ENCODE data around the gene ITGAE. TPM values are rescaled to one million over a fixed set of nuclear protein-coding genes. Genes with fewer than 3 reads are reported as not detected.

The ITGAE gene
- total RNA-seq, 1 donor from 2014 or later, result 20.3 TPM

DNA sequence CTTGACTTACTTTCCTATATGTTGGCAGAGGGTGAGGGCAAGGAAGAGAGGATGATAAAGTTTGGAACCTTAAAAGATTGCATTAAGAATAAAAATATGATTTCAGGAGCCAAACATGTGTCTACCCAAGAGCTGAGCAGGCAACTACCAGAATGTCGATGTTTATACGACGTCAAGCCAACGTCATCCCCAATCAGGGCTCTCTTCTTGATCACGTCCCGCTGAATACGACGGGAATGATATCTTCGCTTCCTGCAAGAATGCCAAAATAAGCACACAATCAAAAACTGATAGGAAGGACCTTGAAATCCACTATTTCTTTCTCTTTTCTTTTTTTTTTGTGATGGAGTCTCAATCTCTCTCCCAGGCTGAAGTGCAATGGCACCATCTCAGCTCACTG is 20.1 kb upstream of the ITGAE start:
- no peak for DNase-seq (ENCODE audit: low read depth in 2 of 2)

DNA sequence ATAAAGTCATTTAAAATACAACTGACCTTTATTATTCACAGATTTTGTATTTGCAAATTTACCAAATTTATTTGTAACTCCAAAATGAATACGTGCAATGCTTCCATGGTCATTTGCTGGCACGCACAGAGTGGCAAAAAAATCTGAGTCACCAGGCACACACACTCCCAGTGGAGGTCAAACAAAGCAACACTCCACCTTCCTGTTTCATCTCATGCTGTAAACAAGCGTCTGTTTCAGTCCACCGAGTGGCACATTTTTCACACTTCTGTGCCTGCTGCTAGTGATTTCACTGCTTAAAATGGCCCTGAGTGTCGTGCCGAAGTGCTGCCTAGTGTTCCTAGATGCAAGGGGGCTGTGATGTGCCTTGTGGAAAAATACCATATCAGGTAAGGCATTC is 17.8 kb upstream of the ITGAE start:
- DNase-seq (ENCODE audit: low read depth in 2 of 2), result peak; percentile 89 to 93

DNA sequence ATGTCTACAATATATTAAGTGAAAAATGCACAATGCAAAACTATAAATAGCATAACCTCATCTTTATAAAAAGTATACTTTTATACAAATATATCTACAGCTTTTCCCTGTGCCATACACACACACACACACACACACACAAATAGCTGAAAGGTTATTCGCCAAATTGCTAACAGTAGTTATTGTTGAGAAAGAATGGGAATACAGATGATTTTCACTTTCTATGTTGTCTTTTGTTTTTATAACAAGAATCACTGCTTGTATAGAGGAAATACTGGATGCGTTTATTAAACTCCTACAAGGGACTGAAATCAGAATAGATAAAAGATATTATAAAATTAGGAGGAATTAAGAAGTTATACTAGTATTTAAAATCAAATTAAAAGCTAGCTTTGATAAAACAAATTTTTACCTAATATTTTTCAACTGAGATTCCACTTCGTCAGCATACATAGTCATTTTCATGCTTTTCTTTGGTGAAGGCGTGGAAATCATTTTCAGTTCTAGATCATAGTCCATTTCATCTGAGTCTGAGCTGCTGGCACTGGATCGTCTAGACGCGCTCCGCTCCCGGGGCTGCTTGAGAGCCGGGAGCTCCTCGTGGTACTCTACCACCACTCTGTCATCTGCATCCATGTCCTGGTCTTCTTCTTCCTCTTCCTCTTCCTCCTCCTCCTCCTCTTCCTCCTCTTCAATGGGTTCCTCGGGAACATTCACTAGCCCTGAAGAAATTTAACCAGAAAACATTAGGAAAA is 17.0 kb upstream of the ITGAE start:
- peak in 1 of 2 donors; percentile 6 for DNase-seq (ENCODE audit: low read depth in 2 of 2)

DNA sequence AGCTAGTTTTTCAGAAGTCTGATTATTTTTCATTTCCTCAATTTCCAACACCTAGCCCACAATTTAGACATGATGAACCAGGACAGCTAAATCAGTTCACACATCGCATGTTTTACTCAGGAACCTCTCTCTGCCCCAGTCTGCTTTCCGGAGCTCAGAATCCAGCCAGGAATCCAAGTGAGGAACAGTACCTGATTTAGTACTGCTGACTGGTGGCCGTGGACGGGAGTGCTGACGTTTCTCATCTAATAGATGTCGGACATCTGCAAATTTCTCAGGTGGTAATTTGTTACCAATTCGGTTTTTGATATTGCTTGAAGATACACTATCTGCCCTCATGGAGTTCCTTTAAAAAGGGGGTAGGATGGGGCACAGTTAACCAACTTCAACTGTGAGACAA is 14.9 kb upstream of the ITGAE start:
- no peak for DNase-seq (ENCODE audit: low read depth in 2 of 2)

DNA sequence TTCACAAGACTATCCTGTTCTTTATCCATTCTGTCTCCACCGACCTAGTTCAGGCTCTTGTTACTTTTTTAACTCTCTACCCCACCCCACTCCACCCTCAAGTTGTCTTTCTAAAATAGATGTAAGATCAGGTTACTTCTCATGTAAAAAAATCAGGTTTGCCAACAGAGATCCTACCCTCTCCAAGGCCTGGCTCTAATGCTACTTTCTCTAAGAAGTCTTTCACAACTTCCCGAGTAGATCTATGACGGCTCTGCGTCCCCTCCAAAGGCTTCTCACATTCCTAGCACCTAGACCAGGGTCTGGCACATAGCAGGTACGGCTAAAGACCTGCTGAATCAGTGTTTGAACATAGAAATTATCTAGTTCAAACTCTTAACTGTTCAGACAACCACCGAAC is 14.1 kb upstream of the ITGAE start:
- no peak for DNase-seq (ENCODE audit: low read depth in 2 of 2)

DNA sequence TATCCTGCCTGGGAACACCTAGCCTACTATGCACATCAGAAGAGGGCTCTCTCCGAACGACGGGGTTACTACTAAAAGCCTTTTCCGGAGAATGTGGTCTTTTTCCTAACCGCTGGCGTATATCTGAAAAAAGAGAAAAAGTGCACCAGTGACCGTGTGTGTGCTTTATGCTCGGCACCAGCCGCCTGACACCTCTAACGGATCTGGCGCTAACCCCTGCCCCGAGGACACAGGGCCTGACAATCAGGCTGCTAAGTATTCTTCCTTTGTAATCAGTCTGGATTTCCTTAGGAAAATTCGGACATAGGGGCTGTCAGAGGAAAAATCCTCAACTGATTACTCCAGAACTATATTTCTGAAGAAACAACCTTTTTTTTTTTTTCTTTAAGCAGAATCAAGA is 13.4 kb upstream of the ITGAE start:
- DNase-seq (ENCODE audit: low read depth in 2 of 2), result no peak

DNA sequence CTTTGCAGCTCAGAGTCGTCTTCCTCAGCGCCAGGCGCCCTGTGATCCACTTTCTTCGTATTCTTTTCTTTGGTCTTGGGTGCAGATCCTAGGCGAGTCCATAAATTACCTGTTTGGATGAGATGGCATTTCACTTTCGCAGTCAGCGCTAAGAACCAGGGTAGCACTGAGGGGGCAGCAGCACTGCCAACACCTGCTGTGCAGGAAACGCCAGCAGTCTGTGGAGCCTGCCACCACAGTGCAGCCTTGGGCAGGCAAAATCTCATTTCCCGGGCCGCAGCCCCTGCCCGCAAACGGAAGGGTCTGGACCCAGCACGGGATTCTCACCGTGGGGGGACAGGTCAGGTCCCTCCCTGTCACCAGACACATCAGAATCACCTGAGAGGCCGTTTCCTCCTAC is 12.2 kb upstream of the ITGAE start:
- no peak for DNase-seq (ENCODE audit: low read depth in 2 of 2)

DNA sequence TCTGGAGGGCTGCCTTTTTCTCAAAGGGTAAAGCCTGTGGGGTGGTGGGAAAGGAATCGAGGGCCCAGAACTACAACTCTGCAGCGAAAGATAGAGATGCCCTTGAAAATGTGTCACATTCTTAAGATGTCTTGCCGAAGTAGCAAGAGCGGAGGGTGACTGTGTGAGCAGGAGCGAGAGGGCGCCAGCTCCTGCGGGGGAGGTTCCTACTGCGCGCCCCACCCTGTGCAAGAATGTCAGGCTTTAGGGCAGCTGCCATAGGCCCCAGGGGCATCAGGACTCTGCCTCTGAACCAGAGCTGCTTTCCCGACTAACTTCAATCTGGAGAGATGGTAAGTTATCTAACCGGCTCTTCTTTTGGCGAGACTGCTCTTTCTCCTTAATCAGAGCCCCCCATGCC is 11.8 kb upstream of the ITGAE start:
- DNase-seq (ENCODE audit: low read depth in 2 of 2), result no peak

DNA sequence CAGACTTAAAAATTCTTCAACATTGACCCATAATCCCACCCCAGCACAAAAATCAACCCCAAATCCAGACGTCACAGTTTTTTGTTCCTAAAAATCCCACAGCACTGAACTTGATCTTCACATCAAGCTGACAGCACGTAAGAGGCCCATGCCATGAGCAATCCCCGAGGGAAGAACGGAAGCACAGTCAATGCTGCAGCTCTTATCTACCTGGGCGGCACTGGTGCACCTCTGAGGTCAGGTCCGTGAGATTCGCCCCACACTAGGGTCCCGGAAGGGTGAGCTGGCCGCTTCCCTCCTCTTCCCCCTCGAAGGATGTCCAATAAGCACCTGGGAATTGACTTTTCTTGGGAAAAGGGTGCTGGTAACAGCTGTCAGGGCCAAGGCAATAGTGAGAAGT is 11.3 kb upstream of the ITGAE start:
- no peak for DNase-seq (ENCODE audit: low read depth in 2 of 2)

DNA sequence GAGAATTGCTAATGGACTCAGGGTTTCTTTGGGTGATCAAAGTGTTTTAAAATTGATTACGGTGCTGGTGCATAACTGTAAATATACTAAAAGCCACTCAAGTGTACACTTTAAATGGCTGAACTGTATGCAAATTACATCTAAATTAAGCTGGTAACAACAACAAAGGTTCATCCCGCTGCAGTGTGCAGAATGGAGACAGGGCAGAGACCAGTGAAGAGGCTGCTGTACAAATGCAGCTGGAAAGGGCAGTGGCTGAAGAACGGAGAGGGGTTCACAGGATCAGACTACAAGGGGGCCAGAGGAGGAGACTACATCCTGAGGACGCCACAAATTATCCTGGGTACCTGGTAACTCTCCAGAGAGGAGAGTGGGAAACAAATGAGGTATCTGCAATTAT is 9.0 kb upstream of the ITGAE start:
- DNase-seq (ENCODE audit: low read depth in 2 of 2), result no peak

DNA sequence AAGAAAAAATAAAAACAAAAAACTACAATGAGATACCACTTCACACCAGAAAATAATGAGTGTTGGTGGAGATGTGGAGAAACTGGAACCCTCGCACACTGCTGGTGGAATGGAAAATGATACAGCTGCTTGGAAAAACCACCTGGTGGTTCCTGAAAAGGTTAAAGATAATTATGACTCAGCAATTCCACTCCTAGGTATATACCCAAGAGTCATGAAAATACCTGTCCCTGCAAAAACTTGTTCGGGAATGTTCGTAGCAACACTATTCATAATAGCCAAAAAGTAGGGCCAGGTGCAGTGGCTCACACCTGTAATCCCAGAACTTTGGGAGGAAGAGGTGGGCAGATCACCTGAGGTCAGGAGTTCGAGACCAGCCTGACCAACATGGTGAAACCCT is 8.1 kb upstream of the ITGAE start:
- DNase-seq (ENCODE audit: low read depth in 2 of 2), result no peak

DNA sequence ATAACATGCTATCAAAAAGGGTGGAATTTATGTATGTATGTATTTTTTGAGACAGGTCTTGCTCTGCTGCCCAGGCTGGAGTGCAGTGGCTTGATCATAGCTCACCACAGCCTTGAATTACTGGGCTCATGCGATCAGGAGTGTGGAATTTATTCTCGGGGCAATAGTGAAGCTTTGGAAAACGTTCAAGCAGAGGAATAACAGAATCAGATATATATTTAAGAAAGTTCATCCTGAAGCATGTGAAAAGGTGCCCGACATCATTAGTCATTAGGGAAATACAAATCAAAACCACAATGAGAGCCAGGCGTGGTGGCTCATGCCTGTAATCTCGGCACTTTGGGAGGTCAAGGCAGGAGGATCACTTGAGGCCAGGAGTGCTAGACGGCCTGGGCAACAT is 7.7 kb upstream of the ITGAE start:
- no peak for DNase-seq (ENCODE audit: low read depth in 2 of 2)

DNA sequence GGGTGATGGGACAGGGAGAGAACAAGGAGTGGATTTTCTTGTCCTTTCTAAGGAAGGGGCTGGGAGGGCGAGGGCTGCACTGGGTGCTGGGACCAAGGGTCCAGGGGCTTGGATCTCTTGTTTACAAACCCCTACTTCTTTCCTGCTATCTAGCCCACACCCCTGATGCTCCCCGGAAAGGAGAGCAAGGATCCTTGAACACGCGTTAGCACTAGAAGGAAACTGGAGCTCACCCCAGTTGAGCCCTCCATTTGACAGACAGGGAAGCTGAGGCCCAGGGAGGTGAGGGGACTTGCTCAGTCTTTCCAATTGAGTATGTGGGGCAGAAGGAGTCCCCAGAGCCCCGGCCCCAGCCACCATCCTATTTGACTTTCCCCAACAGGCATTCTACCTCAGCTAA is 4.6 kb upstream of the ITGAE start:
- no peak for DNase-seq (ENCODE audit: low read depth in 2 of 2)

DNA sequence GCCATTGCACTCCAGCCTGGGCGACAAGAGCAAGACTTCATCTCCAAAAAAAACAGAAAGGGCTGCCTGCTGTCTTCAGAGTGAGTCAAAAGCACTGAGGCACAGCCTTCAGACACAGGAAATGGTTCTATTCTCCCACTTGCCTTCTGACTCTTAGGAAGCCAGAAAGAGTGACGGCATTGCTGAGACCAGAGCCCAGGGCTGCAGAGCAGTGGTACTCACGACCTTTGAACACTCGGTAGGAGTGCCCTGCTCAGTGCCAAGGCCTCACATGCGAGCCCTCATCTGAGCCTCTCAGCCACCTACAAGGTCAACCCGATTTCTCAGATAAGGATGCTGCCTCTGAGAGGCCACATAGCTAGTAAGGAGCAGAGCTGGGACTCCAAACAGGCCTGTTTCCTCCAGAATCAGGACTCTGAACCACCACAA is 3.5 kb upstream of the ITGAE start:
- no peak for DNase-seq (ENCODE audit: low read depth in 2 of 2)

DNA sequence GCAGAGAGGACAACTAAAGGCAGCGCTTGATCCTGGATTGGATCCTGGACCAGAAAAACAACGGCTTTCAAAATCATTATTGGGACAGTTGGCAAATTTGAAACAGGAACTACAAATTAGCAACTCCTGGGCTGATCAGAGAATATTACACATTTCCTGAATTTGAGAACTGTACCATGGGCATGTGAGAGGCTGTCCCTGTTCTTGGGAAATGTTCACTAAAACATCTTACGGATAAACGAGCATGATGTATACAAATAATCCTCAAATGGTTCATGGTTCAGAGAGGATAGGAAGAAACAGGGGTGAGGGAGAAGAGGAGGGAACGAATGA is 2.3 kb upstream of the ITGAE start:
- no peak for DNase-seq (ENCODE audit: low read depth in 2 of 2)

DNA sequence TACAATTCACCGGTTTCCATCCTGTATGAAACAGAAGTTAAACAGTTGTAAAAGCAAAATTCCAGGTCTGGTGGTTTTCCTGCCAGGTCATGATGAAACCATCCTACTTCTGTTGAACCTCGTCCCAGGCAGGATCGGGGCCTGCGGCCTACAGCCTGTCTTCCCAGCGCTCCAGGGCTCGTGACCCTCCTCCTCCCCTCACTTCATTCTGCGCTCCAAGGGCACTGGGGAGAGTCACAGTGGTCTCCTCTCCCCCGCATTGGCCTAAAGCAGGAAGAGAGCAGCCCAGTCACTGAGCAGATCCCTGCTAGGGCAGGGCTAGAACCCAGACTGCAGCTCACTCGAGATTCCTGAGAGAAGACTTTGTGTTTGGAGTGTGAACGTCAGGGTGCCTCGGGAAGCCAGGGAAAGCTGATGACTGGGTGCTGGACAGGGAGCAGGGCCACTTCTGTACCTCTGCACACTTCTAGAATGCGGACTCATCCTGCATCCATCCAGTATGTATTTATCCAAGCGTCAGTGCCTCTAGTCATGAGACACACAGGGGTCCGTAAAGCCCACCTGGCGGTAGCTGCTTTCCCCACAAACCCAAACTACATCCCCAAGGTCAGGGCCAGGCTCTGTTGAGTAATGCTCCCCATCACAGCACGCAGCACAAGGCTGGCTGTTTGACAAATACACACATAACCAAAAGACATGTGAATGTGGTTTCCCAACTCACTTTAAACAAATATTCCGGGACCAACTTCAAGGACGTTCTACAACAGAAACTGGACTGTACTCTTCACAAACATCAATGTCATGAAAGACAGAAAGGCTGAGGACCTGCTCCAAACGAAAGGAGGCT is 1.7 kb upstream of the ITGAE start:
- DNase-seq (ENCODE audit: low read depth in 2 of 2), result no peak

DNA sequence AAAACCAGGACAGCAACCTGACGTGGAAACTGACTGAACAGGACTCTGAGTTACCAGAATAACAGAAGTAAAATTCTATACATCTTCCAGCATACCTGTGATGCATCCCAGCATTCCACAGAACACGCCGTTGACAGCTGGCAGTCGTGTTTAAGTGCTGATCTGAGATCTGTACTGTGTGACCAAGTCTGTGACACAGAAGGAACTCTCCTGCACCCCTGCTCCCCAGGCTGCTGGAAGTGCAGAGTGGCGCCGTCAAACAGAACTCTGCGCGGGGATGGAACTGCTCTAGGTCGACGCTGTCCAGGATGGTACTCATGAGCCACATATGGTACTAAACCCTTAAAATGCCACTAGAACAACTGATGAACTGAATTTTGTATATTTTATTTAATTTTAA is 804 bp upstream of the ITGAE start:
- no peak for DNase-seq (ENCODE audit: low read depth in 2 of 2)

DNA sequence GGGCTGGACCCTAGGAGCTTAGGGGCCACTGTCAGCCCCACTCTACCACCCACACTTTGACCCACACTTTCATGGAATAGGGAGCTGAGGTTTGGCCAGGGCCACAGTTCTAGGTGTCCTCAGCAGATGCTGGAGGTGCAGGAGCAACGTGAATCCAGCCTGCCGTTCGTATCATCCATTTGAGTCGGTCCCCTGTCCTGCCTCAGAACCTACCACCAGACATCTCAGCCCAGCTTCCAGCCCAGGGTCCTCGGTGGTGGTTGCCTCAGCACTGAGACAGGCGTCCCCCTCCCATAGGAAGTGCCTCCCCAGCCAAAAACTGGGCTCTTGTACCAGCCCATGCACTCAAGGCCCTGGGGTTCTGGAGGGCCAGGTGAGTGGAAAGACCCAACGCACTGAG is 359 bp upstream of the ITGAE start:
- DNase-seq (ENCODE audit: low read depth in 2 of 2), result no peak

DNA sequence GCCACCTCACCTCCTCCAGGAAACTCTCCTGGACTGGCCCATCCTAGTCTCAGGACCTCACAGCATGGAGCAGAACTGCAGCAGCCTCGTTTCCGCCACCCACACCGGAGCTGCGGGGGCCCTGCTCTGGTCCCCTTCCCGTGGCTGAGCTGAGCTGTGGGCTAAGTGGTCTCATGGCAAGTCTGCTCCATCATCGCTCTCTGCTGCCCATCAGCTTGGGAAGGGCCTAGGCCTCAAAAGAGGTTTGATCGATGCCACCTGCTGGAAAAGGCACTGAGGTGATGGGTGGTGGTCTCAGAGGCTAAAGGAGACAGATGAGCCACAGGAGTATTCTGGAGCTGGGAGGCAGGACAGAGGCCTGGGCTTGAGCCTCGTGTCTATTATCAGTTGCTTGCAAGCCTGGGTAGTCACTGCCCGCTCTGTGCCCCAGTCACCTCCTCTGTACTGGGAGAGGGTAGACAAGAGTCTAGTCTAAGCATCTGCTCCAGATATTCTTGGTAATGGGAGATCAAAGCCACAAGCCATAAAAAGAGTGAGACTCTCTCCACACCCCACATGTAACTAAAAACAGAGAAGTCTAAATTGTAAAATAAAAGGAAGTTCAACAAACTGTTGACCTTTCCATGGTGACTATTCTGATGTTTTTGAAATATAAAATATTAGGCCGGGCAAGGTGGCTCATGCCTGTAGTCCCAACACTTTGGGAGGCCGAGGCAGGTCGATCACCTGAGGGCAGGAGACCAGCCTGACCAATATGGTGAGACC is 1.6 kb downstream of the ITGAE start:
- DNase-seq (ENCODE audit: low read depth in 2 of 2), result no peak

DNA sequence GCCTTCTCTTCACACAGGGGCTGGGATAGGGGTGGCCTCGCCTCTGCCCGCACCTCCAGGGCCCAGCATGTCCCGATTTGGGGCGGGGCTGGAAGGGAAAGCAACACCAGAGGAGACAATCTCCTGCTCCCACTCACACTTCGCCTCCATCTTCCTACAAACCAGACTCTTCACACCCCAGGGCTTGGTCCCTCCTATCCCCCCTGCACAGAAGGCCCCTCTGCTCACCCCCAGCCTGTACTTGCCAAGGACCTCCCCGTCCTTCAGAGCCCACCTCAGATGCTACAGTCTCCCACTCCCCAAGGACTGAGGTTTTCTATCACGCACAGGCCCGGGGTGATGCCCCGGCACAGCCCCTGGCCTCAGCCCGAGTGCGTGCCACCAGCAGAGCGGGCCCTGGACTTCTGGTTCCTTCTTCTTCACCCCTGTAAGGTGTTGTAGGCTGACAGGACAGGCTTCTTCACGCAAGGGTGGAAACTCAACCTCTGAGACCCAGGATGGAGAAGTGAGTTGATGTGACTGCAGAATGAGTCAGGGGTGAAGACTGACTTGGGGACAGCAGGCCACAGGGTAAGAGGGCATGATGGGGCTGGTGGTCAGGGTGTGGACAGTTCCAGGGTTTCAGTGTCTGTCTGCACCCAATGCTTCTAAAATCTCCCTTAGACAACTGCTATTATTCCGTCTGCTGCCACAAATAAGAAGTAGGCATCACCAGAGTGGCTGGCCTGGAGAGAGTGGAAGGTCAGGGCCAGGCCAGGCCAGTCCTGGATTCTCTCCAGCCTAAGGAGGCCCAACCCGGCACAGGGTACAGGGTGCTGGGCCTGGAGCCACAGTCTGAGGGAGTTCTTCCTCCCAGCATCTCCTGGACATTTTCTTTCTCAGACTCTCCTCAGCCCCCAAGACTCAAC is 2.5 kb downstream of the ITGAE start:
- DNase-seq (ENCODE audit: low read depth in 2 of 2), result no peak

DNA sequence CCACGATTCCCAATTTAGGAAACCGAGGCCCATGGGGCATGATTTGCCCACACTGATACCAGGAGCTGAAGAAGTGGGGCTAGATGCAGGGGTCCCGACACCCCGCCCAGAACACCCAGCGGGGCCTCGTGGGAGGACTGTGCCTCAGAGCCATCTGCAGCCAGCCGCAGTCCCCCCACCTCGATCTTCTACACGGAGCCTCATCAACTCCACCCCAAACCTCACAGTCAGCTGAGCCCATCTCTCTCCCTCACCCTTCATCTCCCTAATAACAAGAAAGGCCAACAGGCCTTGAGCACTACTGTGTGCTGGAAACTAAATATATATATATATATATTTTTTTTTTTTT is 4.2 kb downstream of the ITGAE start:
- DNase-seq (ENCODE audit: low read depth in 2 of 2), result no peak

Measured in dermis microvascular lymphatic vessel endothelial cell (primary cell).